ENCODE data around the gene RELT. TPM values are rescaled to one million over a fixed set of nuclear protein-coding genes. Genes with fewer than 3 reads are reported as not detected.
A peak's percentile ranks its signal among the peaks of the same experiment; 100 is the strongest.

Gene RELT
- total and polyA plus RNA-seq, 2 experiments from 2014 or later = 9.3 to 18.7 TPM

DNA sequence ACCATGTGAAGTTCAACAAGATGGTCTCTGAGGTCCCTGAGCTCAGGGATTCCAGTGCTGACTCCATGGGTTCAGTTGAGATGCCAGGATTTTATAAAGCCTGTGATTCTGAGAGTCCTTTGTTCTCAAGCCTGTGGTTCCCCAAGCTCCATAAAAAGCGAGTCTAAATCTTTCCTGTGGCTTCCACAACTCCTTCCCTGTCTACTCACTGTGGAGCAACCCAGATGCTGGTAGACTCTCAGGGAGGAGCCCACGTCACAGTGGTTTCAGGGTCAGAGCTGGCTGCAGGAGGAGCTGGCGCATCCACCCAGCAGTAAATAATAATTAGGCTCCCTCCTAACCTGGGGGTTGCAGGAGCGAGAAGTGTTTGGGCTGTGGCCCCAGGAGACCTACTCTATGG is 2.0 kb upstream of the RELT start:
- no peaks in the 10 kb centered on the region for H3K36me3 ChIP-seq
- no peak overlapping the region for H3K27ac ChIP-seq
- no peaks in the 10 kb centered on the region for H3K27me3 ChIP-seq
- peaks cover 24% of the 10 kb centered on the region for H3K4me1 ChIP-seq (ENCODE audit: low read depth)
- H3K4me3 ChIP-seq = no peak overlapping the region
- DNase-seq (ENCODE audit: low read depth in 1 of 2, low spot score in 1 of 2) = no peak
- no peaks in the 10 kb centered on the region for H3K9me3 ChIP-seq (ENCODE audit: low read depth)
- TF ChIP-seq, protein P1, sequence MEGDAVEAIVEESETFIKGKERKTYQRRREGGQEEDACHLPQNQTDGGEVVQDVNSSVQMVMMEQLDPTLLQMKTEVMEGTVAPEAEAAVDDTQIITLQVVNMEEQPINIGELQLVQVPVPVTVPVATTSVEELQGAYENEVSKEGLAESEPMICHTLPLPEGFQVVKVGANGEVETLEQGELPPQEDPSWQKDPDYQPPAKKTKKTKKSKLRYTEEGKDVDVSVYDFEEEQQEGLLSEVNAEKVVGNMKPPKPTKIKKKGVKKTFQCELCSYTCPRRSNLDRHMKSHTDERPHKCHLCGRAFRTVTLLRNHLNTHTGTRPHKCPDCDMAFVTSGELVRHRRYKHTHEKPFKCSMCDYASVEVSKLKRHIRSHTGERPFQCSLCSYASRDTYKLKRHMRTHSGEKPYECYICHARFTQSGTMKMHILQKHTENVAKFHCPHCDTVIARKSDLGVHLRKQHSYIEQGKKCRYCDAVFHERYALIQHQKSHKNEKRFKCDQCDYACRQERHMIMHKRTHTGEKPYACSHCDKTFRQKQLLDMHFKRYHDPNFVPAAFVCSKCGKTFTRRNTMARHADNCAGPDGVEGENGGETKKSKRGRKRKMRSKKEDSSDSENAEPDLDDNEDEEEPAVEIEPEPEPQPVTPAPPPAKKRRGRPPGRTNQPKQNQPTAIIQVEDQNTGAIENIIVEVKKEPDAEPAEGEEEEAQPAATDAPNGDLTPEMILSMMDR (IDR thresholded peaks at IDR 0.05; ENCODE audit: low read depth, low read length) = no peak

DNA sequence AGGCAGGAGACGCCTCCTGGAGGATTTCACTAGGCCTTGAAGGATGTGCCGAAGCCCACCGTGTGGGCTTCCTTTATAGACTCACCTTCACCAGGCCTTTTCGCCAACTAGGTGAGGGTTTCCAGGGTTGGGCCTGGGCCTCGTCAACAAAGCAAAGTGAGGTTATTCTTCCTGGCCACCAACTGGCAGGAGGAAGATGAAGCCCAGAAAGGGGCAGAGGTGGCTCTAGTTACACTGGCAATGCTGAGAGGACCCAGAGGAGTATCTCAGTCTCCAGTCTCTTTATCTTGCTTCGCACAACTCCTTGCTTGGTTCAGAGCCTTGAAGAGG is 404 bp upstream of the RELT start:
- Histone ChIP-seq H3K4me3 (no peak overlapping the region), H3K27ac (peak overlapping the region; percentile 38), H3K9me3 (ENCODE audit: low read depth) (no peaks in the 10 kb centered on the region), H3K27me3 (no peaks in the 10 kb centered on the region), H3K36me3 (no peaks in the 10 kb centered on the region), H3K4me1 (ENCODE audit: low read depth) (peaks cover 39% of the 10 kb centered on the region)
- TF ChIP-seq, protein P1 (IDR thresholded peaks at IDR 0.05; ENCODE audit: low read depth, low read length) = no peak
- DNase-seq (ENCODE audit: low read depth in 1 of 2, low spot score in 1 of 2) = no peak

DNA sequence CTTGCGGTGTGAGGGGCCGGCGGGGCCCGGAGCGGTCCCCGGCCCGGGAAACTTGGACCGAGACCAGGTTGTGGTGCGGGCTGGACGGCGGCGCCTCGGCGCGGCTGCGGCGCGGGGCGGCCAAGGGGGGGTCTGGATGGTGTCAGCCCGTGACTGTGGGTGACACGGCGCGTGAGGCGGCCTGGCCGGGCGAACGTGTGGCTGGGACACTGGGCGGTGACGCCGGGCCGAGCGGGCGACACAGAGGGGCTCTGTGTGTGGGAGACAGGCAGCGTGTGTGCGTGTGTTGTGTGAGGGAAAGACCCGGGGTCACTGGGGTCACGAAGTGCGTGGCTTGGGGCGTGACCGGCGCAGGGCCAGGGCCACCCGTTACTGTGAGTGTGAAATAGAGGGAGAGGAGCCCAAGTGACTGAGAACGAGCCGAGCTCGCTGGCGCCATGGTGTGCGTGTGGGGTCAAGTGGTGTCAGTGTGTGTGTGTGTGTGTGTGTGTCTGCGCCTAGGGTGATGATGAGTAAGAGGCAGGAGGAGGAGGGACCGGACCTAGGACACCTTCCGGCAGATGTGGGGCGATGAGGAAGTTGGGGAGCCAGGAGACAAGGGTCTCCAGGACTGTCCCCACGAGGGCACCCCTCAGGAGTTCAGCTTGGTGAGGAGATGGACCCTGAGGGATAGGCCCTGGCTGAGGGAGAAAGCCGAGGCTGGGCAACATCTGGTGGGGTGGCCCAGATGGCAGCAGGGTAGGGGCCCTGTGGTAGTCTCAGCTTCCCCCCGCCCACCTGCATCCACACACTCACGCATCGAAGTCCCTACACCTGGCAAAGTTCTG is 817 bp downstream of the RELT start:
- H3K36me3 ChIP-seq = no peaks in the 10 kb centered on the region
- peak overlapping the region; percentile 11 for H3K27ac ChIP-seq
- peak; percentile 56 to 76 for DNase-seq (ENCODE audit: low read depth in 1 of 2, low spot score in 1 of 2)
- TF ChIP-seq, protein P1 (IDR thresholded peaks at IDR 0.05; ENCODE audit: low read depth, low read length) = no peak
- H3K9me3 ChIP-seq (ENCODE audit: low read depth) = no peaks in the 10 kb centered on the region
- no peaks in the 10 kb centered on the region for H3K27me3 ChIP-seq
- H3K4me1 ChIP-seq (ENCODE audit: low read depth) = peaks cover 51% of the 10 kb centered on the region
- H3K4me3 ChIP-seq = peak overlapping the region; percentile 74

DNA sequence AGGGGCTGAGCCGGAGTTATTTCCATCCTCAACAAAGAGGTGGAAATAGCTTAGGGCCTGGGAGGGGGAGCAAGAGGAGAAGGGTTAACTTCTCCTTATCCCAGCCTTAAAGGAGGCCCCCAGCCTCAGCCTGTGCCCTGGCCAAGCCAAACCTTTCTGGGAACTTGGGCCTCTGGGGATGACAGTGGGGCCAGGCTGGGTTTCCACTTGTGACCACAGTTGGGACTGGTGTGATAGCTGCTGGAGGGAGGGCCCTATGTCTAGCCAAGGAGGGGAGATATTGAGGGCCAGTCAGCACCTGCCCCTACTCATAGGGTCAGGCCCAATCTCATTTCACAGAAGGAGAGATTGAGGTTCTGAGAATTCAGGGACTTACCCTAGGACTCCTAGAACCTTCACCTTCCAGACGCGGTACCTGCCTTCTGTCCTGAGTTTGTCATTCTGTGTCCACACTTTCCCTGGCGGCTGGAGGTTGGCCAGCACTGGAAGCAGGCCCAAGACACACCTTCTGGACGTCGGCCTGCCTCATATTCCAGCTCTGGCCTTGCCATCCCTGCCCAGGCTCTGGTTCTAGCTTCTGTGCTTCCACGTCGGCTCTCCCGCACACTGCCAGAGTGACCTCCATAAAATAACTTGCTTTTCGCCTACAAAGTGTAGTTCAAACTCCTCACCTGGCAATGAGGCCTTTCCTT is 3.1 kb downstream of the RELT start:
- Histone ChIP-seq H3K4me3 (no peak overlapping the region), H3K4me1 (ENCODE audit: low read depth) (peaks cover 70% of the 10 kb centered on the region), H3K9me3 (ENCODE audit: low read depth) (no peaks in the 10 kb centered on the region), H3K36me3 (no peaks in the 10 kb centered on the region), H3K27me3 (no peaks in the 10 kb centered on the region), H3K27ac (peak overlapping the region; percentile 77)
- TF ChIP-seq, protein P1 (IDR thresholded peaks at IDR 0.05; ENCODE audit: low read depth, low read length) = no peak
- DNase-seq (ENCODE audit: low read depth in 1 of 2, low spot score in 1 of 2) = no peak

DNA sequence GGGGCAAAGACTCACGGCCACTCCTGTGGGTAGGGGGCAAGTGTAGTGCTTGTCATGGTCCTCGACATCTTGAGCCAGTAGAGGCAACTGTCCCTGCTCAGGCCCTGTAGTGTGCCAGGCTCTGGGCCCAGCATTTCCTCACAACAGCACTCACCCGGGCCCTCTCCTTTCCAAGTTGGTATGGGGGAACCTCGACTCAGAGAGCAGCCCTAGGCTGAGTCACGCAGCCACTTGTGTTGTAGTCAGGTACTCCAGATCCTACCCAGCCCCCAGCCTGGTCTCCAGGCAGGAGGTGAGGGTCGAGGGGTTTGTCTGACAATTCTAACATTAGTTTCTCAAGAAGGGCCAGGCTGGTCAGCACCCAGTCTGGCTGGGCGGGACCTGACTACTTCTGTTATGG is 4.1 kb downstream of the RELT start:
- TF ChIP-seq, protein P1 (IDR thresholded peaks at IDR 0.05; ENCODE audit: low read depth, low read length) = no peak
- peaks cover 70% of the 10 kb centered on the region for H3K4me1 ChIP-seq (ENCODE audit: low read depth)
- peak in 1 of 2 donors; percentile 27 for DNase-seq (ENCODE audit: low read depth in 1 of 2, low spot score in 1 of 2)

More for the DNA sequence above, 4.1 kb downstream of the RELT start:
- peak overlapping the region; percentile 77 for H3K27ac ChIP-seq
- H3K27me3 ChIP-seq = no peaks in the 10 kb centered on the region
- H3K4me3 ChIP-seq = no peak overlapping the region
- no peaks in the 10 kb centered on the region for H3K36me3 ChIP-seq
- no peaks in the 10 kb centered on the region for H3K9me3 ChIP-seq (ENCODE audit: low read depth)
